ENCODE measurements around the gene TRIM14.

TRIM14 gene

GRCh38 chr9:98118640-98119601 lies at the start of gene TRIM14:
TRIM14 (minus strand) TSS chr9:98119222; CDS start chr9:98119188, 34 bp downstream.
- DNase-seq (ENCODE audit: low read depth in 1 of 2, low spot score in 1 of 2): peak in 1 of 2 donors; percentile 33

GRCh38 chr9:98168153-98168780 lies 49.2 kb upstream of the TRIM14 start:
- DNase-seq (ENCODE audit: low read depth in 1 of 2, low spot score in 1 of 2): no peak

- no peak for DNase-seq (ENCODE audit: low read depth in 1 of 2, low spot score in 1 of 2)
These were observed 45.9 kb upstream of the TRIM14 start for GRCh38 chr9:98164912-98165311.

GRCh38 chr9:98162613-98163012 lies 43.6 kb upstream of the TRIM14 start:
- no peak for DNase-seq (ENCODE audit: low read depth in 1 of 2, low spot score in 1 of 2)

GRCh38 chr9:98161851-98162250 lies 42.8 kb upstream of the TRIM14 start:
- DNase-seq (ENCODE audit: low read depth in 1 of 2, low spot score in 1 of 2): no peak

GRCh38 chr9:98159790-98160189 lies 40.8 kb upstream of the TRIM14 start:
- DNase-seq (ENCODE audit: low read depth in 1 of 2, low spot score in 1 of 2): no peak

GRCh38 chr9:98159301-98159700 lies 40.3 kb upstream of the TRIM14 start:
- no peak for DNase-seq (ENCODE audit: low read depth in 1 of 2, low spot score in 1 of 2)

GRCh38 chr9:98158071-98158831 lies 39.2 kb upstream of the TRIM14 start:
- DNase-seq (ENCODE audit: low read depth in 1 of 2, low spot score in 1 of 2): no peak

- DNase-seq (ENCODE audit: low read depth in 1 of 2, low spot score in 1 of 2): no peak
These were observed 38.4 kb upstream of the TRIM14 start for GRCh38 chr9:98157372-98157771.

- DNase-seq (ENCODE audit: low read depth in 1 of 2, low spot score in 1 of 2): no peak
These were observed 35.7 kb upstream of the TRIM14 start for GRCh38 chr9:98154678-98155077.

- DNase-seq (ENCODE audit: low read depth in 1 of 2, low spot score in 1 of 2): no peak
These were observed 33.5 kb upstream of the TRIM14 start for GRCh38 chr9:98152526-98152925.

- no peak for DNase-seq (ENCODE audit: low read depth in 1 of 2, low spot score in 1 of 2)
These were observed 31.7 kb upstream of the TRIM14 start for GRCh38 chr9:98150721-98151120.

- no peak for DNase-seq (ENCODE audit: low read depth in 1 of 2, low spot score in 1 of 2)
These were observed 31.1 kb upstream of the TRIM14 start for GRCh38 chr9:98150164-98150563.

GRCh38 chr9:98149422-98149821 lies 30.4 kb upstream of the TRIM14 start:
- DNase-seq (ENCODE audit: low read depth in 1 of 2, low spot score in 1 of 2): no peak

GRCh38 chr9:98148486-98148885 lies 29.5 kb upstream of the TRIM14 start:
- no peak for DNase-seq (ENCODE audit: low read depth in 1 of 2, low spot score in 1 of 2)

GRCh38 chr9:98147582-98147981 lies 28.6 kb upstream of the TRIM14 start:
- DNase-seq (ENCODE audit: low read depth in 1 of 2, low spot score in 1 of 2): no peak

- DNase-seq (ENCODE audit: low read depth in 1 of 2, low spot score in 1 of 2): no peak
These were observed 27.3 kb upstream of the TRIM14 start for GRCh38 chr9:98146101-98146991.

GRCh38 chr9:98144631-98145030 lies 25.6 kb upstream of the TRIM14 start:
- DNase-seq (ENCODE audit: low read depth in 1 of 2, low spot score in 1 of 2): no peak

GRCh38 chr9:98144076-98144475 lies 25.1 kb upstream of the TRIM14 start:
- no peak for DNase-seq (ENCODE audit: low read depth in 1 of 2, low spot score in 1 of 2)

GRCh38 chr9:98142925-98143481 lies 24.0 kb upstream of the TRIM14 start:
- no peak for DNase-seq (ENCODE audit: low read depth in 1 of 2, low spot score in 1 of 2)

Measured in activated CD4-positive, alpha-beta T cell treated with anti-CD3 and anti-CD28 coated beads, Interleukin-2, amount 50 U/mL, for 24 hours (primary cell).